Esophagus (tissue), 2 donors: ENCODE results near the gene KCTD17. TPM values are rescaled to one million over a fixed set of nuclear protein-coding genes. Genes with fewer than 3 reads are reported as not detected.

ENCODE experiments used
- H3K27ac ChIP-seq, 2 donors: one replicate each; pipeline ENCODE4 v1.5.1; 2013; ENCODE audit warnings: low read depth in 2 of 2, mild to moderate bottlenecking in 2 of 2, inconsistent platforms in 1 of 2, low read length in 1 of 2, moderate library complexity in 1 of 2
- H3K27me3 ChIP-seq, 2 donors: one replicate each; pipeline ENCODE4 v1.6.1; 2013; ENCODE audit warnings: low read length in 2 of 2, control low read depth in 1 of 2, mild to moderate bottlenecking in 1 of 2; ENCODE audit not compliant: insufficient read depth in 2 of 2, control insufficient read depth in 1 of 2
- H3K36me3 ChIP-seq, 2 donors: one replicate each; pipeline ENCODE4 v1.6.1; 2013; ENCODE audit warnings: low read length in 1 of 2; ENCODE audit not compliant: control insufficient read depth in 2 of 2, insufficient read depth in 2 of 2
- H3K4me1 ChIP-seq, 2 donors: one replicate each; pipeline ENCODE4 v1.6.1; 2013; ENCODE audit warnings: low read length in 1 of 2; ENCODE audit not compliant: control insufficient read depth in 2 of 2, insufficient read depth in 2 of 2
- H3K4me3 ChIP-seq, 2 donors: one replicate each; pipeline ENCODE4 v1.5.1; 2013; ENCODE audit warnings: low read length in 2 of 2, mild to moderate bottlenecking in 2 of 2, low read depth in 1 of 2, moderate library complexity in 1 of 2
- H3K9me3 ChIP-seq, 2 donors: one replicate each; pipeline ENCODE4 v1.6.1; 2013; ENCODE audit warnings: mild to moderate bottlenecking in 2 of 2, low read depth in 1 of 2, low read length in 1 of 2, moderate library complexity in 1 of 2; ENCODE audit not compliant: control insufficient read depth in 2 of 2, insufficient read depth in 1 of 2
- WGBS, 2 donors: extraction: QIAGEN DNeasy Blood & Tissue Kit; methylation state at CpG; one replicate each; pipeline ENCODE4 v1.1.7; 2013; 5-methylcytosine and 5-hydroxymethylcytosine counted together
- polyA plus RNA-seq, 2 donors: library from polyadenylated mRNA; stranded (reverse); fragments of 200-250 nt; gene quantifications; one replicate each; pipeline ENCODE4 v1.2.3, GENCODE V29; 2013
- donor health status: healthy with polysubstance abuse.
- donor health status: Bipolar disorder and iron deficiency.

Gene KCTD17
- polyA plus RNA-seq, 2 donors, result 6.7 to 7.4 TPM

DNA sequence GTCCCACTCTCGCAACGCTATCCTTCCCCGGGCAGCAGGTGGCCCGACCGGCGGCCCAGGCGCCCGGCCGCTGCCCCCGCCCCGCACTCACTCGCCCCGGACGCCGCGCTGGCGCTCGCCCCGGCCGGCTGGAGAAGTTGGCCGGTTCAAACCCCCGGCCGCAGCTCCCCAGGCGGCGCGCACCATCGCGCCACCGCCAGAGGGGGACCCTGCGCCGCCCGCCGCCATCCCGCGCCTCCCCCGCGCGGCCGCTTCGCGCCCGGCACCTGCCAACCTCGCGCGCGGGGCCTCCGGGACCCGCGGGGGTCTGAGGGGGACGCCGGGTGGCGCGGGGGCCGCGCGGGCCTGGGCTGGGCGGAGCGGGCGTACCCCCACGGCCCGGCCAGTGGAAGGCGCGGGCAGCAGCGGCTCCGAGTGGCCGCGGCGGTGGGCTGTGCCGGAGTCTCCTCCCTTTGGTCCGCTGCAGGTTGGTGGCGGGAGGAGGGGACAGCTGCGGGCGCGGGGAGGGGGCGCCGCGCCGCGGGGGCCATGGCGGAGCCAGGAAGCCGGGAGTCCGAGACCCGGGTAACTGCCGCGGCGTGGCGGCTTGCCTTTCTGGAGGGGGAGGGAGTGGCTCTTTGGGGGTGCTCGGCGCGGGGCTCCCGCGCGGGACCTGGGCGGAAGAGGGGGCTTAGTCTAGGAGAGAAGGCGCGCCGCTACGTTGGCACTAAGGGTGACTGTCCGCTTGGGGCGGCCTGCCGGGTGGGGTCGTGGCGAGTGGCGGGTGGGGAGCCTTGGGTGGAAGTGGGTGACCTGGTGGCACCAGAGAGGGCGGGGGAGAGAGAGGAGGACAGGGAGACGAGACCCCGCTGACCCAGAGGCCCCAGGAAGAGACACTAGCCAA is 32.0 kb upstream of the KCTD17 start, which contains the start of the genes MPST and TST:
Gene MPST (plus strand): TSS at position 434 of the 883 bp plus-strand sequence. CDS start 95 bp downstream, at position 529.
Gene TST (minus strand): TSS at position 139 of the 883 bp plus-strand sequence. CDS start 715 bp downstream, outside the sequence.
- peak within 1 kb of the TSS; percentile 82 to 83 for H3K4me3 ChIP-seq
- no peaks in the 10 kb centered on the region for H3K27me3 ChIP-seq
- no peaks in the 10 kb centered on the region for H3K9me3 ChIP-seq
- 1% methylated on average over 68 to 107 of the region's 107 CpGs for WGBS, 2 donors
- peaks cover 0 to 18% of the 10 kb centered on the region in 2 donors for H3K36me3 ChIP-seq
- H3K4me1 ChIP-seq, result peaks cover 9 to 25% of the 10 kb centered on the region in 2 donors
- H3K27ac ChIP-seq, result peak within 1 kb of the TSS; percentile 93 to 95

DNA sequence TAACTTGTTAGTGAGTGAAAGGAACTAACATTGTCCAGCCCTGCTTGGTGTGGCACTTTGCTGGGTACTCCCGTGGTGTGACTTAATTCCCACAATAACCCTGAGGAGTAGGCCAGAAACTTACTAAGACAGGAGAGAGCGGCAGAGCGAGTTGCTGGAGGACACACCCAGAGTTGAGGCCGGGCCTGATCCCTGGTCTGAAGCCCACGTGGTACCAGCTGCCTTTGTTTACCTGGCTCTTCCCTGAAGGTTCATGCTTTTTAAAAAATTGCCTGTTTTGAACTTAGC is 31.4 kb upstream of the KCTD17 start:
- peaks cover 0 to 23% of the 10 kb centered on the region in 2 donors for H3K36me3 ChIP-seq
- H3K27ac ChIP-seq, result peak overlapping the region; percentile 93 to 95
- no peaks in the 10 kb centered on the region for H3K9me3 ChIP-seq
- WGBS, 2 donors, result 2 to 10% methylated on average over 5 of the region's 5 CpGs
- H3K4me3 ChIP-seq, result peak overlapping the region; percentile 82 to 83
- H3K4me1 ChIP-seq, result peaks cover 7 to 23% of the 10 kb centered on the region in 2 donors
- no peaks in the 10 kb centered on the region for H3K27me3 ChIP-seq

DNA sequence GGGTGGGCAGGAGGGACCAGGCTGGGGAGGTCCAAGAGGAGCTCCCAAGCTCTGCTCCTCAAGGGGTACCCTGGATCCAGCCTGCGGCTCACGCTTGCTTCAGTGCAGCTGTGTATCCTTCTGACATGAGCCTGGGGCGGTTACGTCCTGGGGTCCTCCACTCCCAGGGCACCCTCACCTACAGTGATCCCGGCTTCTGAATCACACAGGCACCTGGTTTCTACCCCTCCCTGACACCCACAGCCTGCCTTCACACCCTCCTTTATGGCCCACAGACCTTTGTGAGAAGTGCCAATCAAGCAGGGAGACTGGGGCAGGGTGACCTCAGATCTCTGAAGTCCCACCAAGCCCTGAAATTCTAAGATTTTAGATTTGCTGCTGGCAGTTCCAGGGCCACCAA is 30.5 kb upstream of the KCTD17 start:
- no peak overlapping the region for H3K4me3 ChIP-seq
- no peak overlapping the region for H3K27ac ChIP-seq
- H3K9me3 ChIP-seq, result no peaks in the 10 kb centered on the region
- 88 to 90% methylated on average over 5 of the region's 5 CpGs for WGBS, 2 donors
- H3K4me1 ChIP-seq, result peaks cover 7 to 32% of the 10 kb centered on the region in 2 donors
- peaks cover 0 to 28% of the 10 kb centered on the region in 2 donors for H3K36me3 ChIP-seq
- H3K27me3 ChIP-seq, result no peaks in the 10 kb centered on the region

DNA sequence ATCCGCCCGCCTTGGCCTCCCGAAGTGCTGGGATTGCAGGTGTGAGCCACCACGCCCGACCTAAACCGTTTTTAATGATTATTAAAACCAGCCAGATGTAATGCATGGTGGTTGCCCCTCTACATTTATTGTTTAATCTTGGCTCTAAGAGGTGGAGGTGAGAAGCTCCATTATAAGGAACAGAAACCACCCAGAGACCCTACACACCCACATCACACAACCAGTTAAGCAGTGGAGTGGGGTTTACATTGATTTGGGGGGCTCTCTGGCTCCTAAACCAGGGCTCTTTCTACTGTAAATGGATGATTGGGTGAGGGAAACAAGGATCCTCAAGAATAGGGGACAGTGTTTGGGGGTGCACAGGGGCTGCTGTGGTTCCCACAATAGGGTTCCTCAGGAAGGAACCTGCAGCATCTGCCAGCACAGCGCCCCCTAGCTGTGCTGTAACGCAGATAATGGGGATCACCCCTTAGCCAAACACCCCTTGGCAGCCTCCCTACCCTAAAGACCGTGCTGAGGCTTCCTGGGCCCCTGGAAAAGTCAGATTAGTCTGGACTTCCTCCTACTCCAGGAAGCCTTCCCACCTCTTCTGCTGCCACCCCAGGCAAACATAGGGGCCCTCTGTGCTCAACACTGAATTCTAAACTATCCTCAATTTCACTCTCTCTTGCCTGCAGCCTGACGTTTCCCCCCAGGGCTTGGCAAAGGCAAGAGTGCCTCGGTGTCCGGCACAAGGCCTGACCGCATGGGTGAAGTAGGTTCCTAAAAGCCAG is 29.6 kb upstream of the KCTD17 start:
- Histone ChIP-seq H3K4me3 (no peak overlapping the region), H3K4me1 (peaks cover 7 to 32% of the 10 kb centered on the region in 2 donors), H3K27me3 (no peaks in the 10 kb centered on the region), H3K36me3 (peaks cover 0 to 33% of the 10 kb centered on the region in 2 donors), H3K27ac (no peak overlapping the region), H3K9me3 (no peaks in the 10 kb centered on the region)
- WGBS, 2 donors, result 54 to 64% methylated on average over 13 of the region's 13 CpGs

DNA sequence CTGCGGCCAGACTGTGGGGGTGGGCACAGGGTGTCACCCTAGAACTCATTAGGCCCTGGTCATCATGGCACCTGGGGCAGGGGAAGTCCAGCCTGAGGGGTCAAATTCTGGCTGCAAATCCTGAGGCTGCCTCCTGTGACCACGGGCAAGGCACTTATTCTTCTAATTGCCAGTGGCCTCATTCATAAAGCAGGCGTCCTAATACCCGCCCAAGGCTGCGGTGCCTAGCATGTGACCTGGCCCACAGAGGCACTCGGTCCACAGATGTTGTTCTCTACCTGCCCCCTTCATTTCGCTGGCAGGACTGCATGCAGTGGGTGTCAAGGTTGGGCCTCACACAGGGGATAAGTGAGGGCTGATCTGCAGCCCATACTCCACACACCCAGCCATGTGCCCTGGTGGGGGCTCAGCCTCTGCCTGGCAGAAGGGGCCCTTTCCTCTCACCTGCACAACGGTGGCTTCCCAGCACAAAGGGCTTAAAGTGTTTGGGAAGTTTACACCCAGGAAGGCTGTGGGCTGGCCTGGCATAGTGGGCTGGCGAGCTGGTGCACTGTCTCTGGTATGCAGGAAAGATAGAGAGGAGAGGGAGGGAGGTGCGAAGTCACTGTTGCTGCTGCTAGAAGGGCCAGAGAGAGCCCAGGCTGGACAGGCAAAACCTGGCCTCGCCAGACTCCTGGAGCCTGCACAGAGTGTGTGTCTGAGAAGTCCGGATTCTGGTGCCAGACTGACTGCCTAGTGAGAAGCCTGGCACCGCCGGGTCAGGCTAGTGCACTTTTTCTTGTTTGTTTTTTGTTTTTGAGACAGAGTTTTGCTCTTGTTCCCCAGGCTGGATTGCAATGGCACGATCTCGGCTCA is 28.8 kb upstream of the KCTD17 start:
- WGBS, 2 donors, result 74 to 81% methylated on average over 16 of the region's 16 CpGs
- Histone ChIP-seq H3K27me3 (no peaks in the 10 kb centered on the region), H3K27ac (no peak overlapping the region), H3K4me1 (peaks cover 3 to 27% of the 10 kb centered on the region in 2 donors), H3K9me3 (no peaks in the 10 kb centered on the region), H3K4me3 (no peak overlapping the region), H3K36me3 (peaks cover 0 to 33% of the 10 kb centered on the region in 2 donors)

DNA sequence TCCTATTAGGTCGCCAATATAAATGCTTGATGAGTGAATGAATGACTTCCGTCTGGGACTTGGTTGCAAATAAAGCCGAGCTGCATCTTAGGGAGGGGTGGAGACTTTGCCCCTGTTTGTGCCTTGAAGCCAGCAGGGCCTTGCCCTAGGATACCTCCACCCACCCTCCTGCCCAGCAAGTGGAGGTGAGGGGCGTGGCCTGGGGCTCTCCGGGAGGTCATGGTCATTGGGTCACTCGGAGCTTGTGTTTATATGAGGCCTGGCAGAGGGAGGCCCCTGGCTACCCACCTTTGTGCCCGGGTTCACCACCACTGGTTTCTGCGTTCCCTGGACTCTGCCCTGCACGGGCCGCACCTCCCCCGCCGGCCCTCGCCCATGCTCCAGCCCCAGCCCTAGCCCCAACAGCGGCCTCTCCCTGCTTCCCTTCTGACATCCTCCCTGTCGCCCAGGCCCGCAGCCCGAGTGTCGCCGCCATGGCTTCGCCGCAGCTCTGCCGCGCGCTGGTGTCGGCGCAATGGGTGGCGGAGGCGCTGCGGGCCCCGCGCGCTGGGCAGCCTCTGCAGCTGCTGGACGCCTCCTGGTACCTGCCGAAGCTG is 27.7 kb upstream of the KCTD17 start:
- Histone ChIP-seq H3K27ac (no peak overlapping the region), H3K27me3 (no peaks in the 10 kb centered on the region)

DNA sequence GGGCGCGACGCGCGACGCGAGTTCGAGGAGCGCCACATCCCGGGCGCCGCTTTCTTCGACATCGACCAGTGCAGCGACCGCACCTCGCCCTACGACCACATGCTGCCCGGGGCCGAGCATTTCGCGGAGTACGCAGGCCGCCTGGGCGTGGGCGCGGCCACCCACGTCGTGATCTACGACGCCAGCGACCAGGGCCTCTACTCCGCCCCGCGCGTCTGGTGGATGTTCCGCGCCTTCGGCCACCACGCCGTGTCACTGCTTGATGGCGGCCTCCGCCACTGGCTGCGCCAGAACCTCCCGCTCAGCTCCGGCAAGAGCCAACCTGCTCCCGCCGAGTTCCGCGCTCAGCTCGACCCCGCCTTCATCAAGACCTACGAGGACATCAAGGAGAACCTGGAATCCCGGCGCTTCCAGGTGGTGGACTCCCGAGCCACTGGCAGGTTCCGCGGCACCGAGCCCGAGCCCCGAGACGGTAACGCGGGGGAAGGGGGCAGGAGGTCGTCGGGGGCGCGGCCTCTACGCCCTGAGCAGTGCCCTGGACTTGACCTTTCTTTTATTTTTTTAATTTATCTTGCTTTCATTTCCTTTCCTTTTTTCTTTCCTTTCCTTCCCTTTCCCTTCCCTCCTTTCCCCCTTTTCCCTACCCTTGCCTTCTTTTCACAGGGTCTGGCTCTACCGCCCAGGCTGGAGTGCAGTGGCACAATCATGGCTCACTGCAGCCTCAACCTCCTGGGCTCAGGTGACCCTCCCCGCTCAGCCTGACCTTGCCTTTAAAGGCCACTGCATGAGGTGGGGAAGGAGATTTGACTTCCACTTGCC is 27.0 kb upstream of the KCTD17 start:
- Histone ChIP-seq H3K4me1 (peaks cover 3 to 20% of the 10 kb centered on the region in 2 donors), H3K27ac (no peak overlapping the region), H3K36me3 (peaks cover 0 to 32% of the 10 kb centered on the region in 2 donors), H3K4me3 (no peak overlapping the region), H3K9me3 (no peaks in the 10 kb centered on the region), H3K27me3 (no peaks in the 10 kb centered on the region)
- 80 to 93% methylated on average over 57 to 71 of the region's 71 CpGs for WGBS, 2 donors

More for the DNA sequence above, 27.7 kb upstream of the KCTD17 start:
- H3K4me3 ChIP-seq, result no peak overlapping the region
- H3K36me3 ChIP-seq, result peaks cover 0 to 26% of the 10 kb centered on the region in 2 donors
- no peaks in the 10 kb centered on the region for H3K9me3 ChIP-seq
- 85 to 95% methylated on average over 34 of the region's 34 CpGs for WGBS, 2 donors
- H3K4me1 ChIP-seq, result peaks cover 3 to 20% of the 10 kb centered on the region in 2 donors

DNA sequence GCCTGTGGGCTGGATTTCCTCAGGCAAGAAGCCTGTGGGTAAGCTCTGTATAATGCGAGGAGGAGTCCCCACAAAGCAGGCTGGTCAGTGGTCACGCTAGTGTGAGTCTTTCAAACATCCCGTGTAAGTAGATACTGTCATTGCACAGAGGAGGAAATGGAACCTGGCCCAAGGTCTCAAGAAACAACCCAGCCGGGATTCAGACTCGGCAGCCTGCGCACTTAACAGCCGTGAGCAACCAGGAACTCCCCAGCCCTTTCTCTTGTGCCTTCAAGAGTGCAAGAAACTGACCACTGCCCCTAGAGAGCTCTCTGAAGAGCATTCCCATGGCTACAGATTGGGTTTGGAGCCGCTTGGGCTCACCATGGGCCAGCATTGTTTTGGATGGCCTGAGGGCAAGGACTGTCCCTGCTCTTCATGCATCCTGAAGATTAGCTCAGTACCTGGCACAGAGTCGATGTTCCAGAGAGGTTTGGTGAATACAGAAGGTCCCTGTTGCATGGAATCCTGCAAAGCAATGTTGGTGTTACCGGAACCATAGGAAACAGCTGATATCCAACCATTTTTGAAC is 26.0 kb upstream of the KCTD17 start:
- no peaks in the 10 kb centered on the region for H3K27me3 ChIP-seq
- no peak overlapping the region for H3K4me3 ChIP-seq
- peaks cover 3 to 20% of the 10 kb centered on the region in 2 donors for H3K4me1 ChIP-seq
- 67 to 71% methylated on average over 10 of the region's 10 CpGs for WGBS, 2 donors
- no peaks in the 10 kb centered on the region for H3K9me3 ChIP-seq
- H3K27ac ChIP-seq, result no peak overlapping the region
- H3K36me3 ChIP-seq, result peaks cover 0 to 38% of the 10 kb centered on the region in 2 donors
